GM13977 (cell line): ENCODE data around the gene KLRC4.
"Not testable (repeated sequence)": the region's sequence is repeated elsewhere in the genome, so short reads cannot be mapped to it uniquely, and the experiment has no call there.

Experiments used
- DNase-seq: peaks from one replicate; pipeline ENCODE4 v3.0.0; 2012; ENCODE audit warnings: low spot score
- in situ Hi-C: fragments of 300-500 bp; cut with MboI; formaldehyde crosslinking; loops from one replicate; pipeline ENCODE4 v1.12.0; 2022; ENCODE audit warnings: low sequenced_read_pairs, low pct_unique_long_range_greater_than_20kb, mixed read lengths, inconsistent platforms; ENCODE audit not compliant: unreplicated experiment
- TF ChIP-seq, protein P1 (sequence below): IDR thresholded peaks from 2 replicates; pipeline ENCODE4 v1.5.1; 2012; ENCODE audit warnings: mild to moderate bottlenecking, control low read depth; ENCODE audit not compliant: insufficient read depth; ENCODE audit errors: extremely low read depth, missing control alignments

KLRC4 gene

GRCh38 chr12:10384191-10384590 lies 25.4 kb downstream of the KLRC4 start:
- in situ Hi-C loops: no loop called here
- TF ChIP-seq, protein P1, sequence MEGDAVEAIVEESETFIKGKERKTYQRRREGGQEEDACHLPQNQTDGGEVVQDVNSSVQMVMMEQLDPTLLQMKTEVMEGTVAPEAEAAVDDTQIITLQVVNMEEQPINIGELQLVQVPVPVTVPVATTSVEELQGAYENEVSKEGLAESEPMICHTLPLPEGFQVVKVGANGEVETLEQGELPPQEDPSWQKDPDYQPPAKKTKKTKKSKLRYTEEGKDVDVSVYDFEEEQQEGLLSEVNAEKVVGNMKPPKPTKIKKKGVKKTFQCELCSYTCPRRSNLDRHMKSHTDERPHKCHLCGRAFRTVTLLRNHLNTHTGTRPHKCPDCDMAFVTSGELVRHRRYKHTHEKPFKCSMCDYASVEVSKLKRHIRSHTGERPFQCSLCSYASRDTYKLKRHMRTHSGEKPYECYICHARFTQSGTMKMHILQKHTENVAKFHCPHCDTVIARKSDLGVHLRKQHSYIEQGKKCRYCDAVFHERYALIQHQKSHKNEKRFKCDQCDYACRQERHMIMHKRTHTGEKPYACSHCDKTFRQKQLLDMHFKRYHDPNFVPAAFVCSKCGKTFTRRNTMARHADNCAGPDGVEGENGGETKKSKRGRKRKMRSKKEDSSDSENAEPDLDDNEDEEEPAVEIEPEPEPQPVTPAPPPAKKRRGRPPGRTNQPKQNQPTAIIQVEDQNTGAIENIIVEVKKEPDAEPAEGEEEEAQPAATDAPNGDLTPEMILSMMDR: no peak
- DNase-seq: no peak

DNA sequence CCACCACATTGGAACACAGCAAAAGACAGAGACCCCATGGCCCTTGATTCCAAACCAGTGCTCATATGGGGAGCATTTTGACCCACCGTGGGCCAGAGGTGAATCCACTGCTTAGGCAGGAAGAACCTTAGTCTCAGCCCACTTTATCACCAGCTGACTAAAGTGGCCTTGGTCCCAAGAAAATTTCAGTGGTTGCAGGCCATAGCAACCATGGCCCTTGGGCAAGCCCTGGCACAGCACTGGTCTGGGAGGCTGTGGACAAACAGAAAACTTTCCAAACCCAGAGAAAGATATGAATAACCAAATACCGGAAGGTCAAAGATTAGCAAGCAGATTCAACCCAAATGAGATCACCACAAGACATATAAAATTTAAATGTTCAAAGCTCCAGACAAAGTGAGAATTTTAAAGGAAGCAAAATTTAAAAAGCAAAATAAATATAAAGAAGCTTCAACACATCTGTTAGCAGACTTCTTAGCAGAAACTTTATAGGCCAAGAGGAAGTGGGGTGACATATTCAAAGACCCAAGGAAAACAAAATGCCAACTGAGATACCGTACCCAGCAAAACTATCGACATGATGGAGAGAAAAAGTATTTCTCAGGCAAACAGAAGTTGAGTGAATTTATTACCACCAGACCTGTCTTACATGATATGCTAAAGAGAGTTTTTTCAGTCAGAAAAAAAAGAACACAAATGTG lies 27.5 kb downstream of the KLRC4 start:
- in situ Hi-C loops: no loop called here
- TF ChIP-seq, protein P1: no peak
- DNase-seq: no peak

DNA sequence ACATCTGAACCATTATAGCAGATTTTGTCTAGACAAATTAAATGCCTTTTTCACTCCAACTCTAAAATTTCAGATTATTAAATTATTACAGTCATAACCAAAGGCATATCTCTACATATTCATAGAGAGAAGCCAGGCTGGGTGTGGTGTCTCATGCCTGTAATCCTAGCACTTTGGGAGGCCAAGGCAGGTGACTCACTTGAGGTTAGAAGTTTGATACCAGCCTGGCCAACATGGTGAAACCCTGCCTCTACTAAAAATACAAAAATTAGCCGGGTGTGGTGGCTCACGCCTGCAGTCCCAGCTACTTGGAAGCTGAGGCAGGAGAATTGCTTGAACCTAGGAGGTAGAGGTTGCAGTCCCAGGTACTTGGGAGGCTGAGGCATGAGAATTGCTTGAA lies 30.8 kb downstream of the KLRC4 start:
- in situ Hi-C loops, DNase-seq: not testable (repeated sequence)

GRCh38 chr12:10374624-10375018 lies 34.9 kb downstream of the KLRC4 start:
- TF ChIP-seq, protein P1: no peak
- no peak for DNase-seq
- in situ Hi-C loops: no loop called here

GRCh38 chr12:10372559-10372958 lies 37.0 kb downstream of the KLRC4 start:
- TF ChIP-seq, protein P1: no peak
- DNase-seq: no peak
- in situ Hi-C loops: no loop called here

GRCh38 chr12:10371893-10372535 lies 37.5 kb downstream of the KLRC4 start:
- DNase-seq, in situ Hi-C loops: not testable (repeated sequence)

DNA sequence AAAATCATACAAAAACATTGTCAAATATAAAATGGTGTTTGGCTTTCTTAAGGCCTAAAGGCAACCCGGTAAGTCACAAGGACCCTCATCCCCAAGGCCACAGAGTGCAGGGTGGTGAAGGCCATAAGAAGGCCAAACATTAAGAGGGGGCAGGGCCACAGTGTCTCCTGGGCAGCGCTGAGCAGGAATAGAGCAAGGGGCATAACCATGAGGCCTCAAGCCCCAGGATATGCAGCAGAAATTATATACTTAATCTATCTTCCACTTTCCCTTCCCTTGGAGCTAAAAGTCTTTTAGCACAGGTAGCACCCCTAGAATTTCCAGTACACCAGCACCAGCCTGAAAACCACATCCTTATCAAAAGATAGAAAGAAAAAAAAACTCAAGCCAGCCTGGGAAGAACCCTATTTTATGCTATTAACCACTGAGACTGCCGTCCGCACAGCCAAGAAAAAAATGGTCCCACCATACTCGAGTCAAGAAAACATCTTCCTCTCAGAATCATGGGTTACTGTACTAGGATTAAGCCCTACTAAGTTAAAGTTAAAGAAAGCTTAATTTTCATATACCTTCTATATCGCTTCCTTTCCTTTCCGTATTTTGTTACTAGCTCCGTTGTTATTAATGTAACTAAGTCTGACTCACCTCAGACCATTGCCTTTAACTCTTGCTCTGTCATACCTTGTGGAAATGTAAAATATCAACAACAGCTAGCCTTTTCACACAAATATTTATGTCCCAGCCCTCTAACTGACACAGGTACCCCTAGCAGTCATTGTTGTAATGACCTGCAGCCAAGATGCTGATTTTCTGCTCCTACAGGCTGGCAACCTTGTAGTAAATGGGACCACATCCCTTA lies 39.8 kb downstream of the KLRC4 start:
- TF ChIP-seq, protein P1: no peak
- in situ Hi-C loops: no loop called here
- DNase-seq: no peak
